Trophoblast cell (in vitro differentiated cells and primary cell): ENCODE data around the gene TAOK1.

Experiments
- DNase-seq, 2 donors: peaks; one replicate each; pipeline ENCODE4 v3.0.0-alpha.2; 2016
- H2AFZ ChIP-seq: 2 replicates; pipeline ENCODE4 v1.6.1; 2013; ENCODE audit warnings: low read length, moderate library complexity, mild to moderate bottlenecking; ENCODE audit not compliant: insufficient read depth, poor library complexity
- H2AK5ac ChIP-seq: 2 replicates; pipeline ENCODE4 v1.6.1; 2013; ENCODE audit warnings: mild to moderate bottlenecking, low read length
- H2BK120ac ChIP-seq: 2 replicates; pipeline ENCODE4 v1.6.1; 2013; ENCODE audit warnings: low read length, mild to moderate bottlenecking, moderate library complexity; ENCODE audit not compliant: insufficient read depth, poor library complexity
- H2BK12ac ChIP-seq: 2 replicates; pipeline ENCODE4 v1.6.1; 2013; ENCODE audit warnings: mild to moderate bottlenecking, low read length, moderate library complexity
- H2BK5ac ChIP-seq: 2 replicates; pipeline ENCODE4 v1.6.1; 2013; ENCODE audit warnings: low read length, low read depth, moderate library complexity, mild to moderate bottlenecking; ENCODE audit not compliant: poor library complexity
- H3K14ac ChIP-seq: 2 replicates; pipeline ENCODE4 v1.6.1; 2013; ENCODE audit warnings: mild to moderate bottlenecking, low read length
- H3K18ac ChIP-seq: 2 replicates; pipeline ENCODE4 v1.6.1; 2013; ENCODE audit warnings: mild to moderate bottlenecking, low read length
- H3K23ac ChIP-seq: 2 replicates; pipeline ENCODE4 v1.6.1; 2013; ENCODE audit warnings: low read length
- H3K27ac ChIP-seq: 2 replicates; pipeline ENCODE4 v1.5.1; 2013; ENCODE audit warnings: low read depth, mild to moderate bottlenecking, inconsistent platforms, low read length, moderate library complexity
- H3K27me3 ChIP-seq: 2 replicates; pipeline ENCODE4 v1.6.1; 2013; ENCODE audit warnings: inconsistent platforms, mild to moderate bottlenecking, low read length, moderate library complexity; ENCODE audit not compliant: insufficient read depth
- H3K36me3 ChIP-seq, 2 experiments: 1 replicate in 1 of 2; 2 replicates in 1 of 2; pipeline ENCODE4 v1.6.1; 2013; ENCODE audit warnings: low read length in 2 of 2, mild to moderate bottlenecking in 2 of 2, moderate library complexity in 1 of 2; ENCODE audit not compliant: insufficient read depth in 2 of 2, control insufficient read depth in 1 of 2
- H3K4ac ChIP-seq: 2 replicates; pipeline ENCODE4 v1.6.1; 2013; ENCODE audit warnings: low read depth, mild to moderate bottlenecking, low read length, moderate library complexity
- H3K4me1 ChIP-seq, 2 experiments: 1 replicate in 1 of 2; 2 replicates in 1 of 2; pipeline ENCODE4 v1.6.1; 2013; ENCODE audit warnings: low read length in 2 of 2, mild to moderate bottlenecking in 2 of 2, moderate library complexity in 1 of 2; ENCODE audit not compliant: insufficient read depth in 2 of 2, control insufficient read depth in 1 of 2
- H3K4me2 ChIP-seq: 2 replicates; pipeline ENCODE4 v1.6.1; 2013; ENCODE audit warnings: inconsistent platforms, mild to moderate bottlenecking, low read length, moderate library complexity
- H3K4me3 ChIP-seq: 2 replicates; pipeline ENCODE4 v1.5.1; 2013; ENCODE audit warnings: mild to moderate bottlenecking, low read depth, low read length, inconsistent platforms
- H3K79me1 ChIP-seq: one replicate; pipeline ENCODE4 v1.6.1; 2013; ENCODE audit warnings: low read length
- H3K79me2 ChIP-seq: 2 replicates; pipeline ENCODE4 v1.6.1; 2013; ENCODE audit warnings: low read length, mild to moderate bottlenecking; ENCODE audit not compliant: control insufficient read depth, insufficient read depth, poor library complexity
- H3K9ac ChIP-seq: 2 replicates; pipeline ENCODE4 v1.6.1; 2013; ENCODE audit warnings: mild to moderate bottlenecking, low read length
- H3K9me3 ChIP-seq: 2 replicates; pipeline ENCODE4 v1.6.1; 2013; ENCODE audit warnings: low read depth, mild to moderate bottlenecking, control low read depth, inconsistent platforms, low read length; ENCODE audit not compliant: insufficient read depth
- H4K12ac ChIP-seq: 2 replicates; pipeline ENCODE4 v1.6.1; 2013; ENCODE audit warnings: low read depth, mild to moderate bottlenecking, low read length, moderate library complexity
- H4K8ac ChIP-seq: 2 replicates; pipeline ENCODE4 v1.6.1; 2013; ENCODE audit warnings: low read depth, mild to moderate bottlenecking, low read length, moderate library complexity
- H4K91ac ChIP-seq: one replicate; pipeline ENCODE4 v1.6.1; 2013; ENCODE audit warnings: low read depth, mild to moderate bottlenecking, low read length, moderate library complexity
- WGBS: extraction: QIAGEN DNeasy Blood & Tissue Kit; methylation state at CpG from one replicate; pipeline ENCODE4 v1.1.7; 2013; ENCODE audit warnings: missing lambda C conversion rate; ENCODE audit not compliant: insufficient read length, insufficient coverage; ENCODE audit errors: extremely low coverage; 5-methylcytosine and 5-hydroxymethylcytosine counted together

TAOK1 gene

GRCh38 chr17:29420128-29420527 is 30.0 kb downstream of the TAOK1 start:
- H3K9ac ChIP-seq = no peak overlapping the region
- no peaks in the 10 kb centered on the region for H3K27me3 ChIP-seq
- no CpG with 5 or more reads among the region's 6 CpGs for WGBS
- H2AFZ ChIP-seq = no peak overlapping the region
- H3K4me2 ChIP-seq = no peak overlapping the region
- no peak overlapping the region for H3K27ac ChIP-seq
- no peak for DNase-seq
- H3K4ac ChIP-seq = peak overlapping the region; percentile 46
- H3K4me1 ChIP-seq = no peaks in the 10 kb centered on the region
- no peak overlapping the region for H3K14ac ChIP-seq
- no peak overlapping the region for H2AK5ac ChIP-seq
- H4K12ac ChIP-seq = peak overlapping the region; percentile 43
- no peaks in the 10 kb centered on the region for H3K79me1 ChIP-seq
- H3K4me3 ChIP-seq = no peak overlapping the region
- no peak overlapping the region for H2BK12ac ChIP-seq
- H2BK120ac ChIP-seq = no peak overlapping the region
- H3K23ac ChIP-seq = no peak overlapping the region
- H3K9me3 ChIP-seq = no peaks in the 10 kb centered on the region
- no peak overlapping the region for H4K8ac ChIP-seq
- H3K36me3 ChIP-seq = peaks cover 3 to 4% of the 10 kb centered on the region in 2 experiments
- H4K91ac ChIP-seq = no peak overlapping the region
- H3K79me2 ChIP-seq = peaks cover 4% of the 10 kb centered on the region
- no peak overlapping the region for H3K18ac ChIP-seq
- no peak overlapping the region for H2BK5ac ChIP-seq

GRCh38 chr17:29430275-29430674 is 40.1 kb downstream of the TAOK1 start:
- DNase-seq = no peak
- no peak overlapping the region for H2BK5ac ChIP-seq
- no peak overlapping the region for H4K8ac ChIP-seq
- no peaks in the 10 kb centered on the region for H3K79me1 ChIP-seq
- H3K4ac ChIP-seq = peak overlapping the region; percentile 33
- no peak overlapping the region for H4K91ac ChIP-seq
- WGBS = no CpG with 5 or more reads among the region's 4 CpGs
- H3K9me3 ChIP-seq = no peaks in the 10 kb centered on the region
- no peak overlapping the region for H3K4me3 ChIP-seq
- H3K9ac ChIP-seq = no peak overlapping the region
- no peak overlapping the region for H2AFZ ChIP-seq
- H4K12ac ChIP-seq = no peak overlapping the region
- no peak overlapping the region for H3K4me2 ChIP-seq
- H3K18ac ChIP-seq = peak overlapping the region; percentile 38
- no peak overlapping the region for H2BK12ac ChIP-seq
- no peak overlapping the region for H3K14ac ChIP-seq
- no peak overlapping the region for H2BK120ac ChIP-seq
- H3K27ac ChIP-seq = no peak overlapping the region
- no peak overlapping the region for H2AK5ac ChIP-seq
- H3K23ac ChIP-seq = no peak overlapping the region
- H3K79me2 ChIP-seq = peaks cover 10% of the 10 kb centered on the region
- peaks cover 4 to 8% of the 10 kb centered on the region in 2 experiments for H3K4me1 ChIP-seq
- no peaks in the 10 kb centered on the region for H3K27me3 ChIP-seq
- peaks cover 2 to 4% of the 10 kb centered on the region in 2 experiments for H3K36me3 ChIP-seq

GRCh38 chr17:29433541-29433940 is 43.4 kb downstream of the TAOK1 start:
- WGBS = no CpG with 5 or more reads among the region's 4 CpGs
- Histone ChIP-seq H3K23ac (no peak overlapping the region), H2BK5ac (no peak overlapping the region)

GRCh38 chr17:29434550-29434949 is 44.4 kb downstream of the TAOK1 start:
- Histone ChIP-seq H3K14ac (no peak overlapping the region), H4K12ac (no peak overlapping the region), H2BK12ac (no peak overlapping the region), H2BK120ac (no peak overlapping the region), H3K4me1 (peaks cover 4 to 8% of the 10 kb centered on the region in 2 experiments), H3K4ac (no peak overlapping the region), H2AK5ac (no peak overlapping the region), H3K36me3 (peaks cover 2 to 6% of the 10 kb centered on the region in 2 experiments), H3K27ac (no peak overlapping the region), H2BK5ac (no peak overlapping the region), H3K4me2 (no peak overlapping the region), H3K4me3 (no peak overlapping the region), H3K79me1 (no peaks in the 10 kb centered on the region), H3K18ac (no peak overlapping the region), H3K9ac (no peak overlapping the region), H3K23ac (no peak overlapping the region), H2AFZ (no peak overlapping the region), H3K27me3 (no peaks in the 10 kb centered on the region), H3K79me2 (peaks cover 9% of the 10 kb centered on the region), H4K8ac (no peak overlapping the region), H4K91ac (no peak overlapping the region), H3K9me3 (no peaks in the 10 kb centered on the region)
- no CpG with 5 or more reads among the region's 3 CpGs for WGBS
- no peak for DNase-seq

More at GRCh38 chr17:29433541-29433940, 43.4 kb downstream of the TAOK1 start:
- H2BK120ac ChIP-seq = no peak overlapping the region
- H3K4me3 ChIP-seq = no peak overlapping the region
- no peak overlapping the region for H3K9ac ChIP-seq
- H3K4me1 ChIP-seq = peaks cover 4 to 8% of the 10 kb centered on the region in 2 experiments
- no peak overlapping the region for H2AFZ ChIP-seq
- H3K4me2 ChIP-seq = no peak overlapping the region
- H3K27ac ChIP-seq = no peak overlapping the region
- no peak overlapping the region for H3K14ac ChIP-seq
- H3K4ac ChIP-seq = peak overlapping the region; percentile 3
- H2BK12ac ChIP-seq = no peak overlapping the region
- H3K9me3 ChIP-seq = no peaks in the 10 kb centered on the region
- DNase-seq = peak in 1 of 2 donors; percentile 2
- no peak overlapping the region for H4K91ac ChIP-seq
- peaks cover 2 to 6% of the 10 kb centered on the region in 2 experiments for H3K36me3 ChIP-seq
- H3K27me3 ChIP-seq = no peaks in the 10 kb centered on the region
- H4K12ac ChIP-seq = no peak overlapping the region
- H3K79me1 ChIP-seq = no peaks in the 10 kb centered on the region
- H4K8ac ChIP-seq = no peak overlapping the region
- H3K18ac ChIP-seq = no peak overlapping the region
- peaks cover 11% of the 10 kb centered on the region for H3K79me2 ChIP-seq
- no peak overlapping the region for H2AK5ac ChIP-seq
